Tibial nerve (tissue), 4 donors: Measurements from ENCODE around the gene FBXL7. TPM values are rescaled to one million over a fixed set of nuclear protein-coding genes. Genes with fewer than 3 reads are reported as not detected.
A peak's percentile ranks its signal among the peaks of the same experiment; 100 is the strongest.

Experiments used
- DNase-seq, 2 donors: peaks; one replicate each; pipeline ENCODE4 v3.0.0-alpha.2; 2019; ENCODE audit warnings: low spot score in 2 of 2
- H3K27ac ChIP-seq, 4 donors: fragments of 200-600 bp; sonication (generic) in 3 of 4; one replicate each; pipeline ENCODE4 v1.5.1; 2017 to 2019; ENCODE audit warnings: mild to moderate bottlenecking in 1 of 4
- H3K27me3 ChIP-seq, 2 donors: fragments of 200-600 bp; sonication (generic) in 1 of 2; one replicate each; pipeline versions ENCODE4 v1.5.1 to v1.6.0; 2017 to 2019
- H3K36me3 ChIP-seq, 3 donors: fragments of 200-600 bp; sonication (generic); one replicate each; pipeline ENCODE4 v1.5.1; 2018 to 2019
- H3K4me1 ChIP-seq, 4 donors: fragments of 200-600 bp; sonication (generic) in 3 of 4; one replicate each; pipeline ENCODE4 v1.5.1; 2017 to 2019
- H3K4me3 ChIP-seq, 4 donors: fragments of 200-600 bp; sonication (generic) in 3 of 4; one replicate each; pipeline ENCODE4 v1.5.1; 2017 to 2019; ENCODE audit warnings: mild to moderate bottlenecking in 1 of 4, moderate library complexity in 1 of 4
- H3K9me3 ChIP-seq, 4 donors: fragments of 200-600 bp; sonication (generic) in 3 of 4; one replicate each; pipeline ENCODE4 v1.5.1; 2017 to 2019
- EP300 ChIP-seq, 2 donors: sonication (generic); formaldehyde crosslinking; IDR thresholded peaks; one replicate each; pipeline ENCODE4 v1.6.1; 2017; ENCODE audit warnings: antibody characterized with exemption in 2 of 2, mild to moderate bottlenecking in 1 of 2
- POLR2A ChIP-seq, 2 donors: fragments of 450-650 bp; IDR thresholded peaks; one replicate each; pipeline ENCODE4 v1.6.1; 2017; ENCODE audit warnings: antibody characterized with exemption in 2 of 2, mild to moderate bottlenecking in 2 of 2, moderate library complexity in 2 of 2
- WGBS, 2 donors: methylation state at CpG; one replicate each; pipeline ENCODE4 v1.1.5; 2018; 5-methylcytosine and 5-hydroxymethylcytosine counted together
- total RNA-seq, 4 donors: library from RNA; depleted of rRNA; stranded (reverse); fragments of >200 nt; gene quantifications; one replicate each; pipeline ENCODE4 v1.1.0, GENCODE V29; 2016
- TF ChIP-seq, protein P1 (sequence below), 5 experiments: fragments of 200-600 bp in 3 of 5; fragments of 450-650 bp in 2 of 5; sonication (generic) in 3 of 5; IDR thresholded peaks; one replicate each; pipeline ENCODE4 v1.5.1; 2016 to 2019; ENCODE audit warnings: antibody characterized with exemption in 5 of 5, mild to moderate bottlenecking in 3 of 5, moderate library complexity in 2 of 5

FBXL7 gene
- total RNA-seq, 4 donors from 2014 or later, result 33.6 to 54.5 (median 40.9) TPM

DNA sequence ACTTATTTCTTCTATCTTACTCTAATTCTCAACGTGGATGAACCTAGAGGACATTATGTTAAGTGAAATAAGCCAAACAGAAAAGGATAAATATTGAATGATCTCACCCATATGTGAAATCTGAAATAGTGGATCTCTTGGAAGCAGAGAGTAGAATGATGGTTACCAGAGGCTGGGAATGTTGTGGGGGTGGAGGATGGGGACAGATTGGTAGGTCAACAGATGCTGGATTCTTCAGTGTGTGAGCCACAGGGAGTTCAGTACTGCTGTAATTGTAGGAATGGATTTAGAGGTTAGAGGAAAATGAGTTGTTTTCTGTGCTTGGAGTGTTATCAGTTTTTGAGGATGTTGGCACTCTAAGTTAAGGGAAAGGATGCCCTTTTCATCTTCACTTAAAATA, 190.6 kb downstream of the FBXL7 start:
- TF ChIP-seq POLR2A (IDR thresholded peaks at IDR 0.05) (no peak), EP300 (IDR thresholded peaks at IDR 0.05) (no peak)
- TF ChIP-seq, protein P1, sequence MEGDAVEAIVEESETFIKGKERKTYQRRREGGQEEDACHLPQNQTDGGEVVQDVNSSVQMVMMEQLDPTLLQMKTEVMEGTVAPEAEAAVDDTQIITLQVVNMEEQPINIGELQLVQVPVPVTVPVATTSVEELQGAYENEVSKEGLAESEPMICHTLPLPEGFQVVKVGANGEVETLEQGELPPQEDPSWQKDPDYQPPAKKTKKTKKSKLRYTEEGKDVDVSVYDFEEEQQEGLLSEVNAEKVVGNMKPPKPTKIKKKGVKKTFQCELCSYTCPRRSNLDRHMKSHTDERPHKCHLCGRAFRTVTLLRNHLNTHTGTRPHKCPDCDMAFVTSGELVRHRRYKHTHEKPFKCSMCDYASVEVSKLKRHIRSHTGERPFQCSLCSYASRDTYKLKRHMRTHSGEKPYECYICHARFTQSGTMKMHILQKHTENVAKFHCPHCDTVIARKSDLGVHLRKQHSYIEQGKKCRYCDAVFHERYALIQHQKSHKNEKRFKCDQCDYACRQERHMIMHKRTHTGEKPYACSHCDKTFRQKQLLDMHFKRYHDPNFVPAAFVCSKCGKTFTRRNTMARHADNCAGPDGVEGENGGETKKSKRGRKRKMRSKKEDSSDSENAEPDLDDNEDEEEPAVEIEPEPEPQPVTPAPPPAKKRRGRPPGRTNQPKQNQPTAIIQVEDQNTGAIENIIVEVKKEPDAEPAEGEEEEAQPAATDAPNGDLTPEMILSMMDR (IDR thresholded peaks at IDR 0.05), result no peak
- Histone ChIP-seq H3K27ac (peak overlapping the region in 1 of 4 donors; percentile 6), H3K4me3 (no peak overlapping the region), H3K4me1 (peaks cover 0 to 46% (median 14%) of the 10 kb centered on the region in 4 donors), H3K27me3 (no peaks in the 10 kb centered on the region), H3K36me3 (no peaks in the 10 kb centered on the region), H3K9me3 (no peaks in the 10 kb centered on the region)
- DNase-seq, result no peak
- 27 to 30% methylated on average over 1 of the region's 1 CpG for WGBS, 2 donors

DNA sequence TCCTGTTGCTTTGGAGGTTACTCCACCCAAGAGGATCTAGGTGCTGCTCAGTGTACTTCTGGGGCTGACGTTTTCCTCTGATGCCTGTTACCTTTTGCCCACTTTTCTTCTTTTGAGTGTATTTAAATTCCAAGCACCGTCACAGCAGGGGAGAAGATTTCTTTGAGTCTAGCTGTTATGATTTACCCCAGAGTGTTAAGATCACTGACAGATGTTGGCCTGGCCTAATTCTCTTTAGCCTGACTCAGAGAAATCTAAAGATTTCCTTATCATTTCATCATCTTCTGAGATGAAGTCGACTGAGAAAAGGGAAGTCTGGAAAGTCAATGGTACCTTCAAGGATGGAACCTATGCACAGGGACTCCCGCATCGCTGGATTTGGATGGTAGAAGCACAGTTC, 191.5 kb downstream of the FBXL7 start:
- H3K4me3 ChIP-seq, result no peak overlapping the region
- WGBS, 2 donors, result 79 to 87% methylated on average over 5 of the region's 5 CpGs
- no peaks in the 10 kb centered on the region for H3K36me3 ChIP-seq
- no peak overlapping the region for H3K27ac ChIP-seq
- no peak for TF ChIP-seq POLR2A (IDR thresholded peaks at IDR 0.05)
- no peak for TF ChIP-seq EP300 (IDR thresholded peaks at IDR 0.05)
- no peaks in the 10 kb centered on the region for H3K27me3 ChIP-seq
- H3K9me3 ChIP-seq, result no peaks in the 10 kb centered on the region
- H3K4me1 ChIP-seq, result peaks cover 0 to 47% (median 14%) of the 10 kb centered on the region in 4 donors
- no peak for DNase-seq

DNA sequence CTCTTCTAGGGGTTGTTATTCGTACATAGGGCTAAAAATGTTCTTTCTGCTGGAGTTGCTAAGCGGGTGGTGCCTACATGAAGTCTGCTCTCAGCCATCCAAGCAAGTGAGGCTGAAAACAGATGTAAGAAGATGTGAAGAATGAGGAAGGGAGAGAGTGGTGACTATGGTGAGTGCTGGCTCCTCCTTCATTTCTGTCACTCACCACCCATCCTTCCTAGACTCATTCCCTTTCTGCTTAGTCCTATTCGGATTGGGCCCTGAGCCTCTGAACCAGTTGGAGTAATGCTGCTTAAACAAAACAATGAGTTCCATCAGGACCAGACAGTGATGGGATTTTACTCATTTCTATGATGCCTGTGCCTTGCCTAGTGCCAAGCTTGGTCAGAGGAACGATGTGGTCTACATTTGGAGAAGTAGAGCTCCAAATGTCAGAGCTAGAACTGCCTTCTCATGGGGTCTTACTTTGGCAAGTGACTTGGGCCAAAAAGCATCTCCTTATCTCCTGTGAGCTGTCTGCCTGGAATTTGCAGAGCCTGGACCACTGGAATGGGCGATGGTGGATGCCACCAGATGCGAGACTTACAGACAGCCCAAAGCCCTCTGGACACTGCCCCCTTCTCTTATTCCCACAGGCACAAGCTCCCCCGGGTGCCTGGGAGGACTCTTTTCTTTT, 192.9 kb downstream of the FBXL7 start:
- DNase-seq, result no peak
- 67 to 68% methylated on average over 7 of the region's 7 CpGs for WGBS, 2 donors
- Histone ChIP-seq H3K36me3 (no peaks in the 10 kb centered on the region), H3K4me1 (peaks cover 0 to 36% (median 14%) of the 10 kb centered on the region in 4 donors), H3K27me3 (no peaks in the 10 kb centered on the region), H3K27ac (no peak overlapping the region), H3K4me3 (no peak overlapping the region), H3K9me3 (no peaks in the 10 kb centered on the region)
- TF ChIP-seq POLR2A (IDR thresholded peaks at IDR 0.05) (no peak), EP300 (IDR thresholded peaks at IDR 0.05) (no peak)
- TF ChIP-seq, protein P1 (IDR thresholded peaks at IDR 0.05), result no peak

DNA sequence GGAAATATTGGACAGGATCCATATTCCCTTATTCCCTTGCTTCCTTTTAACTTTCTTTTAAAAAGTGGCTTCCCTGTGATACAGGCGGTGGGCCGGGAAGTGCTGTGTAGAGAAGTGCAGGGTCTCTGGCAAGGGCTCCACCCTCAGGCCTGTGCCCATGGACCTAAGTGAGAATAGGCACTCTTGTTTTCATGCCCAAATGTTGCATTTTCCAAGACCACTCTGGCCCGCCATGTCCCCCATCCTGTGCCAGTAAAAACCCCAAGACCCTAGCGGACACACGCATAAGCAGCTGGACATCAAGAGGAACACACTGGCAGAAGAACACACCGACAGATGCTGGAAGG, 193.4 kb downstream of the FBXL7 start:
- WGBS, 2 donors, result 88 to 90% methylated on average over 6 of the region's 6 CpGs
- no peak for TF ChIP-seq POLR2A (IDR thresholded peaks at IDR 0.05)
- no peak for TF ChIP-seq EP300 (IDR thresholded peaks at IDR 0.05)
- TF ChIP-seq, protein P1 (IDR thresholded peaks at IDR 0.05), result no peak
- Histone ChIP-seq H3K4me3 (no peak overlapping the region), H3K9me3 (no peaks in the 10 kb centered on the region), H3K27me3 (no peaks in the 10 kb centered on the region), H3K4me1 (peaks cover 0 to 36% (median 14%) of the 10 kb centered on the region in 4 donors), H3K27ac (no peak overlapping the region), H3K36me3 (no peaks in the 10 kb centered on the region)
- no peak for DNase-seq

DNA sequence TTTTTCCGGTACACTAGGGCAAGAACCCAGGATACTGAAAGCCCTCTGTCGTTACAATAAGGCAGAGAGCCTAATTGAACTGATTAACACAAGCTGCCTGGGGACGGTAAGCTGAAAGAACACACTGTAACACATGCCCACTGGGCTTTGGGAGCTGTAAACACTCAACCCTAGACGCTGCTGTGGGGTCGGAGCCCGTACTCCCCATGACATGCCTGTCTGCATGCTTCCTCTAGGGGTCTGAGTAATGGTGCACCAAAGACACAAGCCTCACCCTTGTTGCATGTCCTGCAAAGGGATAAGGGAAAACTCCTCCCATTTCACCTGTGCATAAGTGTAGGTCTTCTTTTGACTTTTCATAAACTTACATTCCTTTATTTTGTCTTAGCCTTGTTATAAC, 194.0 kb downstream of the FBXL7 start:
- WGBS, 2 donors, result 55 to 64% methylated on average over 6 of the region's 6 CpGs
- H3K9me3 ChIP-seq, result no peaks in the 10 kb centered on the region
- no peaks in the 10 kb centered on the region for H3K36me3 ChIP-seq
- no peak for DNase-seq
- no peaks in the 10 kb centered on the region for H3K27me3 ChIP-seq
- TF ChIP-seq, protein P1 (IDR thresholded peaks at IDR 0.05), result no peak
- TF ChIP-seq POLR2A (IDR thresholded peaks at IDR 0.05), result no peak
- no peak for TF ChIP-seq EP300 (IDR thresholded peaks at IDR 0.05)
- H3K4me1 ChIP-seq, result peaks cover 0 to 36% (median 14%) of the 10 kb centered on the region in 4 donors
- peak overlapping the region in 1 of 4 donors; percentile 36 for H3K27ac ChIP-seq
- H3K4me3 ChIP-seq, result no peak overlapping the region
